Stimulated activated CD4-positive, alpha-beta T cell treated with anti-CD3 and anti-CD28 coated beads, Interleukin-12 subunit alpha, Interleukin-12 subunit beta, amount 100 ng/mL, for 24 hours (primary cell): ENCODE results near the gene LCP1.

Experiments used
- DNase-seq, 2 experiments: peaks; one replicate each; pipeline ENCODE4 v3.0.0-alpha.2; 2020; ENCODE audit warnings: low read depth in 2 of 2

Gene LCP1

GRCh38 chr13:46101002-46101401 is 81.0 kb downstream of the LCP1 start:
- DNase-seq = no peak

GRCh38 chr13:46100191-46100815 is 81.7 kb downstream of the LCP1 start:
- no peak for DNase-seq

GRCh38 chr13:46097663-46098062 is 84.3 kb downstream of the LCP1 start:
- DNase-seq = no peak

- no peak for DNase-seq
Measured at GRCh38 chr13:46097015-46097414, 85.0 kb downstream of the LCP1 start.

- DNase-seq = no peak
Measured at GRCh38 chr13:46094478-46094877, 87.5 kb downstream of the LCP1 start.

- DNase-seq = no peak
Measured at GRCh38 chr13:46088821-46089562, 93.0 kb downstream of the LCP1 start.

- DNase-seq = no peak
Measured at GRCh38 chr13:46087481-46087880, 94.5 kb downstream of the LCP1 start.

- DNase-seq = no peak
Measured at GRCh38 chr13:46086985-46087384, 95.0 kb downstream of the LCP1 start.

GRCh38 chr13:46086421-46086922 is 95.5 kb downstream of the LCP1 start:
- DNase-seq = no peak

- no peak for DNase-seq
Measured at GRCh38 chr13:46085737-46086136, 96.2 kb downstream of the LCP1 start.

GRCh38 chr13:46082324-46082723 is 99.7 kb downstream of the LCP1 start:
- no peak for DNase-seq

- no peak for DNase-seq
Measured at GRCh38 chr13:46079770-46080169, 102.2 kb downstream of the LCP1 start.

GRCh38 chr13:46077265-46077664 is 104.7 kb downstream of the LCP1 start:
- no peak for DNase-seq

- DNase-seq = no peak
Measured at GRCh38 chr13:46076827-46077226, 105.2 kb downstream of the LCP1 start.
